ENCODE measurements around the gene ERCC6L2.

Gene ERCC6L2

GRCh38 chr9:95924987-95925386 lies 49.5 kb downstream of the ERCC6L2 start:
- no peak for DNase-seq (ENCODE audit: low spot score)

GRCh38 chr9:95927271-95928004 lies 51.9 kb downstream of the ERCC6L2 start:
- no peak for DNase-seq (ENCODE audit: low spot score)

GRCh38 chr9:95930277-95930676 lies 54.8 kb downstream of the ERCC6L2 start:
- no peak for DNase-seq (ENCODE audit: low spot score)

GRCh38 chr9:95935861-95936578 lies 60.5 kb downstream of the ERCC6L2 start:
- DNase-seq (ENCODE audit: low spot score), result no peak

GRCh38 chr9:95936579-95937075 lies 61.1 kb downstream of the ERCC6L2 start:
- DNase-seq (ENCODE audit: low spot score), result no peak

GRCh38 chr9:95937131-95937530 lies 61.6 kb downstream of the ERCC6L2 start:
- DNase-seq (ENCODE audit: low spot score), result no peak

GRCh38 chr9:95938724-95939123 lies 63.2 kb downstream of the ERCC6L2 start:
- DNase-seq (ENCODE audit: low spot score), result no peak

GRCh38 chr9:95939472-95939871 lies 64.0 kb downstream of the ERCC6L2 start:
- DNase-seq (ENCODE audit: low spot score), result no peak

- no peak for DNase-seq (ENCODE audit: low spot score)
These were observed 64.8 kb downstream of the ERCC6L2 start for GRCh38 chr9:95940265-95940664.

GRCh38 chr9:95942016-95942415 lies 66.5 kb downstream of the ERCC6L2 start:
- DNase-seq (ENCODE audit: low spot score), result no peak

- DNase-seq (ENCODE audit: low spot score), result no peak
These were observed 71.6 kb downstream of the ERCC6L2 start for GRCh38 chr9:95947118-95947517.

- no peak for DNase-seq (ENCODE audit: low spot score)
These were observed 77.0 kb downstream of the ERCC6L2 start for GRCh38 chr9:95952471-95952870.

GRCh38 chr9:95953986-95954385 lies 78.5 kb downstream of the ERCC6L2 start:
- no peak for DNase-seq (ENCODE audit: low spot score)

- DNase-seq (ENCODE audit: low spot score), result no peak
These were observed 79.4 kb downstream of the ERCC6L2 start for GRCh38 chr9:95954940-95955339.

- DNase-seq (ENCODE audit: low spot score), result no peak
These were observed 87.4 kb downstream of the ERCC6L2 start for GRCh38 chr9:95962936-95963335.

- no peak for DNase-seq (ENCODE audit: low spot score)
These were observed 88.2 kb downstream of the ERCC6L2 start for GRCh38 chr9:95963659-95964058.

GRCh38 chr9:95966306-95966705 lies 90.8 kb downstream of the ERCC6L2 start:
- DNase-seq (ENCODE audit: low spot score), result no peak

- no peak for DNase-seq (ENCODE audit: low spot score)
These were observed 94.8 kb downstream of the ERCC6L2 start for GRCh38 chr9:95970317-95970716.

GRCh38 chr9:95971815-95972214 lies 96.3 kb downstream of the ERCC6L2 start:
- DNase-seq (ENCODE audit: low spot score), result no peak

- DNase-seq (ENCODE audit: low spot score), result no peak
These were observed 98.9 kb downstream of the ERCC6L2 start for GRCh38 chr9:95974389-95974788.

GRCh38 chr9:95977371-95977770 lies 101.9 kb downstream of the ERCC6L2 start:
- no peak for DNase-seq (ENCODE audit: low spot score)

GRCh38 chr9:95978106-95978505 lies 102.6 kb downstream of the ERCC6L2 start:
- no peak for DNase-seq (ENCODE audit: low spot score)

GRCh38 chr9:95979446-95979845 lies 104.0 kb downstream of the ERCC6L2 start:
- DNase-seq (ENCODE audit: low spot score), result no peak
